ENCODE measurements around the gene KNDC1. TPM values are rescaled to one million over a fixed set of nuclear protein-coding genes. Genes with fewer than 3 reads are reported as not detected.

The KNDC1 gene
- total and polyA plus RNA-seq, 10 of the 15 experiments (the other 5 are each of a cell fraction or from before 2014, with no cell fraction given) = 0.03 to 0.11 (median 0.05) TPM; not detected in 7

DNA sequence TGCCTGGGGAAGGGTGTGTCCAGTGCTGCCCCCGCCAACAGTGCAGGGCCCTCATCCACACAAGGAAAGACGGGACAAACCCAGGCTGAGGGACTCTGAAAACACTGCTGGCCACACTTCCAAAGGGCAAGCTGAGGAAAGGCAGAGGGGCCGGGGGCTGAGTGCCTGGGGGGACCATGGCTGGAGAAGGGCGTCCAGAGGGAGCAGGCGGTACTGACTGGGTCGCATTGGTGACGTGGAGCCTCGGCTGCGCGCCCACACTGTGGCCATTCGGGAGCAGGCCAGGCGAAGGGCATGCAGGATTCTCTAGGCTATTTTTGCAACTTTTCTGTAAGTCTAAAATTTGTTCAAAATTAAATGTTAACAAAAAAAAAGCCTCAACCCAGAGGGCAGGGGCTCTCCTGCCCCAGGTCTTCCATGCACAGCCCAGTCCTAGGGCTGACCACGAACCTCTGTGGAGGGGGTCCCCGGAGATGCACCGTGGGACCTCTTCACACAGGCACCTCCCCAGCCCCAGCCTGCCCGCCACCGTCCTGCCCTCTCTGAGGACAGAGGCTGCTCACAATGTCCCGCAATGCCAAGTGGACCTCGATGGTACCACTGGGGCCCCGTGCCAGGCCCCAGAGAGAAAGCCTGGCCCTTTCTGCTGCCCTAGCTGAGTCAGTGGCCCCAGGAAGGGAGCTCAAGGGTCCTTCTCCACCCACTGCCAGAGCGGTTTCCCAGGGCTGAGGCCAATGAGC, 106.2 kb downstream of the KNDC1 start:
- ChIA-PET SMC1A (ENCODE audit: uncharacterized antibody, unreplicated experiment) (no interaction called here), RAD21 (ENCODE audit: unreplicated experiment) (no interaction called here), POLR2A (interaction anchor here (0.7 to 1.0 kb wide), 2 partner anchors 9 to 10 kb away, joined by 3 to 5 read pairs; no protein-coding TSS in a partner anchor), CTCF (no interaction called here)
- H3K9ac ChIP-seq (ENCODE audit: control insufficient read depth, insufficient read depth, low read length) = no peak overlapping the region
- H3K79me2 ChIP-seq (ENCODE audit: control insufficient read depth, insufficient read depth, low read length) = no peaks in the 10 kb centered on the region
- no peaks in the 10 kb centered on the region for H3K27me3 ChIP-seq (replicated peaks in 1 of 2; ENCODE audit: control insufficient read depth in 2 of 2, insufficient read depth in 2 of 2, low read length in 1 of 2)
- WGBS (ENCODE audit: insufficient coverage, insufficient replicate concordance, low lambda C conversion rate, missing lambda C conversion rate) = 90% methylated on average over 21 of the region's 21 CpGs
- TF ChIP-seq CHD4 (IDR thresholded peaks at IDR 0.05) = no peak
- TF ChIP-seq POLR2A (IDR thresholded peaks at IDR 0.05; ENCODE audit: low read depth, low read length) = 0 out of 2 replicates have a peak, but pooled peaks have one; percentile 14
- TF ChIP-seq HCFC1 (IDR thresholded peaks at IDR 0.05; ENCODE audit: low read length) = no peak
- TF ChIP-seq BMI1 (IDR thresholded peaks at IDR 0.05; ENCODE audit: borderline replicate concordance) = no peak
- no peak for TF ChIP-seq E4F1 (IDR thresholded peaks at IDR 0.05; ENCODE audit: borderline replicate concordance, partially characterized antibody)
- in situ Hi-C loops (cut with MboI) = no loop called here
- intact Hi-C loops (cut with micrococcal nuclease; ENCODE audit: unreplicated experiment) = no loop called here
- no peak overlapping the region for H3K4me2 ChIP-seq (ENCODE audit: control insufficient read depth, insufficient read depth)
- H3K4me3 ChIP-seq = no peak overlapping the region
- no peak overlapping the region for H2AFZ ChIP-seq (ENCODE audit: control insufficient read depth, low read depth, low read length)
- ATAC-seq (no peak), FAIRE-seq (no peak), DNase-seq (ENCODE audit: low read depth, low spot score) (no peak)
- no TSS peak for BruUV-seq (replicated peaks)
- H3K4me1 ChIP-seq (ENCODE audit: control insufficient read depth, insufficient read depth, low read length) = peaks cover under 1% of the 10 kb centered on the region; the same call in 1 of the 2 replicates
- H4K20me1 ChIP-seq (ENCODE audit: control insufficient read depth, insufficient read depth) = no peaks in the 10 kb centered on the region
- no peaks in the 10 kb centered on the region for H3K9me3 ChIP-seq (replicated peaks; ENCODE audit: control insufficient read depth, insufficient read depth, low read length)
- H3K27ac ChIP-seq (ENCODE audit: control insufficient read depth, insufficient read depth) = no peak overlapping the region
- peaks cover 9 to 25% of the 10 kb centered on the region in 2 experiments for H3K36me3 ChIP-seq (ENCODE audit: control insufficient read depth in 2 of 2, insufficient read depth in 2 of 2, low read length in 1 of 2)
